Activated CD8-positive, alpha-beta memory T cell treated with anti-CD3 and anti-CD28 coated beads for 48 hours (primary cell): Measurements from ENCODE around the gene ST6GALNAC6.
"Not testable (repeated sequence)": the region's sequence is repeated elsewhere in the genome, so short reads cannot be mapped to it uniquely, and the experiment has no call there.

Source experiments
- DNase-seq, 3 experiments: peaks; one replicate each; pipeline ENCODE4 v3.0.0-alpha.2; 2020; ENCODE audit warnings: low read depth in 2 of 3, low spot score in 2 of 3

The ST6GALNAC6 gene

DNA sequence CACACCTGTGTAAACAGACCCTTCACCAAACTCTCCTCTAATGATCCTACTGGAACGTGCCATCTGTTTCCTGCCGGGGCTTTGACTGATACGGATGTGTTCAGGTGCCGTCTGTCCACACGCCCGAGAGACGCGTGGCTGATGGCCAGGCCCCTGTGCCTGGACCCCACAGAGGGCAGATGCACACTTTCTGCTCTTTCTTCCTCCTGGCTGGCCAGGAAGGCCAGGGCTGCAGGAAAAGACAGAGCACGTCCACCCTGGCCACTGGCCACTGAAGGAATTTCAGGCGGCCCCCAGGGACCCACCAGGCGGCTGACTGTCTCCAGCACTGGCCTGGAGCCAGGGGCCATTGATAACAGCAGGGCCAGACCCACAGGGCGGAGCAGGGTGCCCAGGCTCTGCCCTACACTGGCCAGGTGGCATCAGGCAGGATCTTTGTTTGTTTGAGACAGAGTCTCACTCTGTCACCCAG is 41.3 kb downstream of the ST6GALNAC6 start:
- no peak for DNase-seq

GRCh38 chr9:127857278-127857677 is 42.1 kb downstream of the ST6GALNAC6 start:
- DNase-seq: no peak

- no peak for DNase-seq
Observed at GRCh38 chr9:127856729-127857116, 42.7 kb downstream of the ST6GALNAC6 start.

GRCh38 chr9:127856094-127856728 is 43.2 kb downstream of the ST6GALNAC6 start:
- no peak for DNase-seq

DNA sequence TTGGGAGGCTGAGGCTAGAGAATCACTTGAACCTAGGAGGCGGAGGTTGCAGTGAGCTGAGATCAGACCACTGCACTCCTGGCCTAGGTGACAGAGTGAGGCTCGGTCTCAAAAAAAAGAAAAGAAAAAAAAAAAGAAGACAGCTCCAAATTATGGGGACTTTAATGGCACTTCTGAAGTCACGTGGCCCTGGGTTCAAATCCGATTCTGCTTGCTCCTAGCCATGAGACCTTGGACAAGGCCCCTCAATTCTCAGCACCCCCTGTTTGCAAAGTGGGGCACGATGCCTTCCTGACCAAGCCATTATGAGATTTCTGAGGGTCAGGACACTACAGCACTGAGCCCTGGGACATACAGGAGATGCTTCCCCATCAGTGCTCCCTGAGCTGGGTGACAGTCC is 43.9 kb downstream of the ST6GALNAC6 start:
- DNase-seq: no peak

GRCh38 chr9:127854960-127855359 is 44.4 kb downstream of the ST6GALNAC6 start:
- DNase-seq: no peak

DNA sequence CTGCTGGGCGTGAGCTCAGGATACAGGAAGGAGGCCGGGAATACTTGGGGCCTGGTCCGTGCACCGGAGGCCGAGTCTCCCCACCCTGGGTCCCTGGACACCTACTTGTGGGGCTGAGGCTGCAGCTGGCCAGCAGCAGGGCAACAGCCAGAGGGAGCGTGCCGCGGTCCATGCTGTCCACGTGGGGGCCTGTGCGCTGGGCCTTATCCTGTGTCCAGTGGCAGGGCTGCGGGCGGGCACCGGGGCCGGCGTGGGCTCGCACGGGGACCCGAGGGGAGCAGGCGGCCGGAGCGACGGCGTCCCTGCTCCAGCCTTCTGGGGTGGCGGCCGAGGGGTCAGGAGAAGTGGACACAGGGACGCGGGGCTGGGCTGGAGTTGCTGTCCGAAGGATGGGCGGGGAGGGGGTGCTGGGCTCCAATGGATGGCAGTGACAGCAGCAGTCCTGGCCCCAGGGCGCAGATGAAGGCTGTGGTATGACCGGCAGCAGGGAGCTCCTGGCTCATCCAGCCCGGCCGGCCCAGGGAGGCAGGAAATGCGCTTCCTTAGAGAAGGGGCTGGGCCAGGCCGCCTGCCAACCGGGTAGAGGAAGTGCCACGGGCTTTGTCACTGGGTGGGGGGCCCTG is 45.1 kb downstream of the ST6GALNAC6 start, which contains the start of gene ENG:
ENG (minus strand) TSS at position 475 of the 623 bp plus-strand sequence; CDS start at position 172, 303 bp downstream.
- DNase-seq: no peak

GRCh38 chr9:127853312-127854183 is 45.9 kb downstream of the ST6GALNAC6 start:
- DNase-seq: no peak

- DNase-seq: no peak
Observed at GRCh38 chr9:127852829-127853228, 46.6 kb downstream of the ST6GALNAC6 start.

- no peak for DNase-seq
Observed at GRCh38 chr9:127850286-127850830, 49.0 kb downstream of the ST6GALNAC6 start.

- DNase-seq: no peak
Observed at GRCh38 chr9:127848756-127849504, 50.5 kb downstream of the ST6GALNAC6 start.

DNA sequence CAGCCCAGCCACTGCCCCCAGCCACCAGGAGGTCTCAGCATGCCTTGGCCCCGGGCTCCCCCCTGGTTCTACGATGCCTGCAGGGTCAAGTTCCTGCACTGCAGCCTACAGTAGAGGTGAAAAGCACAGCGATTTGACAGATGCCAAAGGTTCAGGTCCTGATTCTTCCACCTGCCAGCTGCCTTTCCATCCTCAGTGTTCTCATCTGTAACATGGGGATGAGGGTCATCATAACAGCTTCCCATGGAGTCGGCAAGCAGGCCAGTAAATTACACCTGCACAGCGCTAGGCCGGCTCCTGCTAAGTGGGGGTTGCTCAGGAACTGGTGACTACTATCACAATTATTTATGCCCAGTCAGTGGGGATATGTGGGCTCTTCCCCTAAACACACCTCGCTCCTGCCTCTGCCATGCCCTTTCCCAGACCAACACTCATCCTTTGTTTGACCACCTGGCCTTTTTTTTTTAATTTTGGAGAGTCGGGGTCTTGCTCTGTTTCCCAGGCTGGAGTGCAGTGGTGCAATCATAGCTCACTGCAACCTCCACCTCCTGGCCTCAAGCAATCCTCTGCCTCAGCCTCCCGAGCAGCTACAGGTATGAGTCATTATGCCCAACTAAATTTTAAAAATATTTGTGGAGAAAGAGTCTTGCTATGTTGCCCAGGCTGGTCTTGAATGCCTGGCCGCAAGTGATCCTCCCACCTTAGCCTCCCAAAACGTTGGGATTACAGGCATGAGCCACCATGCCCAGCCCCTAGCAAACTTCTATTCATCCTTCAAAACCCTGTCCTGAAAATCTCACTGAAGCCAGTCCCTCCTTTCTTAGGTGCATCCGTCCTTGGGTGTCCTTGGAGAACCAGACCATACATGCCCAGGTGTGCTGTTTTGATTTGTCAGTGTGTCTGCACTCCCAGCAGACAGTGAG is 51.3 kb downstream of the ST6GALNAC6 start:
- DNase-seq: no peak

DNA sequence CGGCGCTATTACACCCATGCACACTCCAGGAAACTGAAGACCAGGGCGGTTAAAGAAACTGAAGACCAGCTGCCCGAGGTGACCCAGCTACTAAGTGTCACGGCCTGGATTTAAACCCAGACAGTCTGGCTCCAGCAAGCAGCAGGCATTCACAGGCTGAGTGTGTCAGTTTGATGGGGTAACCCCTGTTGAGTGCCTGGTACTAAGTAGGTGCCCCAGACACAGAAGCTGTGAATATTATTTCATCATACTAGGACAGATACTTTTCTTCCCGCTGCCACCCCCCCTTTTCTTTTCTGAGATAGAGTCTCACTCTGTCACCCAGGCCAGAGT is 52.3 kb downstream of the ST6GALNAC6 start:
- DNase-seq: no peak

- DNase-seq: no peak
Observed at GRCh38 chr9:127846443-127847177, 52.8 kb downstream of the ST6GALNAC6 start.

GRCh38 chr9:127845619-127846018 is 53.8 kb downstream of the ST6GALNAC6 start:
- not testable (repeated sequence) for DNase-seq

GRCh38 chr9:127844821-127845359 is 54.5 kb downstream of the ST6GALNAC6 start:
- no peak for DNase-seq

- DNase-seq: no peak
Observed at GRCh38 chr9:127841087-127841835, 58.1 kb downstream of the ST6GALNAC6 start.
